ENCODE measurements around the gene SHCBP1L.

GRCh38 chr1:182863940-182864339 is 89.0 kb downstream of the SHCBP1L start:
- no peak for TF ChIP-seq CTCF (IDR thresholded peaks at IDR 0.05)
- TF ChIP-seq POLR2AphosphoS5 (IDR thresholded peaks at IDR 0.05; ENCODE audit: low read depth, low read length), result no peak
- TF ChIP-seq, protein P1, sequence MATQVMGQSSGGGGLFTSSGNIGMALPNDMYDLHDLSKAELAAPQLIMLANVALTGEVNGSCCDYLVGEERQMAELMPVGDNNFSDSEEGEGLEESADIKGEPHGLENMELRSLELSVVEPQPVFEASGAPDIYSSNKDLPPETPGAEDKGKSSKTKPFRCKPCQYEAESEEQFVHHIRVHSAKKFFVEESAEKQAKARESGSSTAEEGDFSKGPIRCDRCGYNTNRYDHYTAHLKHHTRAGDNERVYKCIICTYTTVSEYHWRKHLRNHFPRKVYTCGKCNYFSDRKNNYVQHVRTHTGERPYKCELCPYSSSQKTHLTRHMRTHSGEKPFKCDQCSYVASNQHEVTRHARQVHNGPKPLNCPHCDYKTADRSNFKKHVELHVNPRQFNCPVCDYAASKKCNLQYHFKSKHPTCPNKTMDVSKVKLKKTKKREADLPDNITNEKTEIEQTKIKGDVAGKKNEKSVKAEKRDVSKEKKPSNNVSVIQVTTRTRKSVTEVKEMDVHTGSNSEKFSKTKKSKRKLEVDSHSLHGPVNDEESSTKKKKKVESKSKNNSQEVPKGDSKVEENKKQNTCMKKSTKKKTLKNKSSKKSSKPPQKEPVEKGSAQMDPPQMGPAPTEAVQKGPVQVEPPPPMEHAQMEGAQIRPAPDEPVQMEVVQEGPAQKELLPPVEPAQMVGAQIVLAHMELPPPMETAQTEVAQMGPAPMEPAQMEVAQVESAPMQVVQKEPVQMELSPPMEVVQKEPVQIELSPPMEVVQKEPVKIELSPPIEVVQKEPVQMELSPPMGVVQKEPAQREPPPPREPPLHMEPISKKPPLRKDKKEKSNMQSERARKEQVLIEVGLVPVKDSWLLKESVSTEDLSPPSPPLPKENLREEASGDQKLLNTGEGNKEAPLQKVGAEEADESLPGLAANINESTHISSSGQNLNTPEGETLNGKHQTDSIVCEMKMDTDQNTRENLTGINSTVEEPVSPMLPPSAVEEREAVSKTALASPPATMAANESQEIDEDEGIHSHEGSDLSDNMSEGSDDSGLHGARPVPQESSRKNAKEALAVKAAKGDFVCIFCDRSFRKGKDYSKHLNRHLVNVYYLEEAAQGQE (IDR thresholded peaks at IDR 0.05; ENCODE audit: insufficient read depth in 1 of 2, low read depth in 2 of 2, low read length in 1 of 2), result no peak
- no peak for TF ChIP-seq TCF7L2 (IDR thresholded peaks at IDR 0.05; ENCODE audit: low read depth, low read length)
- TF ChIP-seq SIN3A (IDR thresholded peaks at IDR 0.05; ENCODE audit: borderline replicate concordance, insufficient read depth, low read depth, low read length), result no peak
